ENCODE results near the gene HNRNPU. TPM values are rescaled to one million over a fixed set of nuclear protein-coding genes. Genes with fewer than 3 reads are reported as not detected.

HNRNPU gene
- total and polyA plus RNA-seq, 2 of the 13 experiments (the other 11 are each of a cell fraction or from before 2014, with no cell fraction given), result 101 to 508 TPM

- TF ChIP-seq SRY (CRISPR knock-in tag; IDR thresholded peaks at IDR 0.05), result no peak
- TF ChIP-seq ZNF468 (CRISPR knock-in tag; IDR thresholded peaks at IDR 0.05), result peak; percentile 78; the same call in 1 of the 2 replicates
- TF ChIP-seq NFKB2 (CRISPR knock-in tag; IDR thresholded peaks at IDR 0.05; ENCODE audit: borderline replicate concordance), result no peak; the same call in 1 of the 2 replicates
- no peak for TF ChIP-seq SKIL (CRISPR knock-in tag; IDR thresholded peaks at IDR 0.05; ENCODE audit: borderline replicate concordance)
- TF ChIP-seq ZBTB33 (CRISPR knock-in tag; IDR thresholded peaks at IDR 0.05), result no peak; the same call in 1 of the 2 replicates
- TF ChIP-seq MIER3 (CRISPR knock-in tag; IDR thresholded peaks at IDR 0.05; ENCODE audit: borderline replicate concordance), result peak; percentile 54; the same call in 1 of the 2 replicates
- TF ChIP-seq KAT8 (CRISPR knock-in tag; IDR thresholded peaks at IDR 0.05), result peak; percentile 84
- 0 out of 2 replicates have a peak, but pooled peaks have one; percentile 4 for TF ChIP-seq KLF13 (CRISPR knock-in tag; IDR thresholded peaks at IDR 0.05)
- TF ChIP-seq HIVEP1 (CRISPR knock-in tag; IDR thresholded peaks at IDR 0.05), result peak; percentile 91
- peak; percentile 51; the same call in 1 of the 2 replicates for TF ChIP-seq NCOA2 (CRISPR knock-in tag; IDR thresholded peaks at IDR 0.05)
- peak; percentile 67 for TF ChIP-seq ZNF740 (CRISPR knock-in tag; IDR thresholded peaks at IDR 0.05)
- TF ChIP-seq TBX2 (CRISPR knock-in tag; IDR thresholded peaks at IDR 0.05; ENCODE audit: borderline replicate concordance), result peak; percentile 80
- peak; percentile 47; the same call in 1 of the 2 replicates for TF ChIP-seq ZBTB34 (CRISPR knock-in tag; IDR thresholded peaks at IDR 0.05)
- TF ChIP-seq, protein P1, sequence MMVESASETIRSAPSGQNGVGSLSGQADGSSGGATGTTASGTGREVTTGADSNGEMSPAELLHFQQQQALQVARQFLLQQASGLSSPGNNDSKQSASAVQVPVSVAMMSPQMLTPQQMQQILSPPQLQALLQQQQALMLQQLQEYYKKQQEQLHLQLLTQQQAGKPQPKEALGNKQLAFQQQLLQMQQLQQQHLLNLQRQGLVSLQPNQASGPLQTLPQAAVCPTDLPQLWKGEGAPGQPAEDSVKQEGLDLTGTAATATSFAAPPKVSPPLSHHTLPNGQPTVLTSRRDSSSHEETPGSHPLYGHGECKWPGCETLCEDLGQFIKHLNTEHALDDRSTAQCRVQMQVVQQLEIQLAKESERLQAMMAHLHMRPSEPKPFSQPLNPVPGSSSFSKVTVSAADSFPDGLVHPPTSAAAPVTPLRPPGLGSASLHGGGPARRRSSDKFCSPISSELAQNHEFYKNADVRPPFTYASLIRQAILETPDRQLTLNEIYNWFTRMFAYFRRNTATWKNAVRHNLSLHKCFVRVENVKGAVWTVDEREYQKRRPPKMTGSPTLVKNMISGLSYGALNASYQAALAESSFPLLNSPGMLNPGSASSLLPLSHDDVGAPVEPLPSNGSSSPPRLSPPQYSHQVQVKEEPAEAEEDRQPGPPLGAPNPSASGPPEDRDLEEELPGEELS (CRISPR knock-in tag; IDR thresholded peaks at IDR 0.05), result peak; percentile 60
- peak; percentile 57; the same call in 1 of the 2 replicates for TF ChIP-seq UBTF (CRISPR knock-in tag; IDR thresholded peaks at IDR 0.05)
- no peak for TF ChIP-seq MBD4 (IDR thresholded peaks at IDR 0.05; ENCODE audit: borderline replicate concordance, low read length)
Measured at GRCh38 chr1:244834543-244835275, 29.6 kb downstream of the HNRNPU start (continued).

All from HepG2 (cell line).